WTC11 (cell line): ENCODE results near the gene XPR1. TPM values are rescaled to one million over a fixed set of nuclear protein-coding genes. Genes with fewer than 3 reads are reported as not detected.

Experiments used
- ATAC-seq: fragments of 200-7000 bp; cut with Tn5 transposase; 2 replicates; pipeline ENCODE4 v1.10.0; 2021; ENCODE audit warnings: mild to moderate bottlenecking, moderate library complexity
- CTCF ChIA-PET: fragments of 300-600 bp; sonication (Branson Sonifier 250); formaldehyde crosslinking; loops from one replicate; lab custom pipeline; 2021; ENCODE audit warnings: antibody characterized with exemption; lab: Charles Lee
- POLR2A ChIA-PET: fragments of 350-600 bp; sonication (Branson Sonifier 250); formaldehyde crosslinking; loops from one replicate; lab custom pipeline; 2021; ENCODE audit warnings: antibody characterized with exemption; lab: Charles Lee
- DNase-seq: peaks from one replicate; pipeline ENCODE4 v3.0.0; 2021; ENCODE audit warnings: low spot score
- H3K27ac Mint-ChIP-seq: 2 replicates; pipeline ENCODE4 v1.8.0; 2021; ENCODE audit warnings: mixed read lengths
- H3K27me3 Mint-ChIP-seq: 2 replicates; pipeline ENCODE4 v1.8.0; 2021; ENCODE audit warnings: low read depth, mild to moderate bottlenecking, moderate library complexity, mixed read lengths
- H3K36me3 Mint-ChIP-seq: 2 replicates; pipeline ENCODE4 v1.8.0; 2021; ENCODE audit warnings: mixed read lengths
- H3K4me1 Mint-ChIP-seq: 2 replicates; pipeline ENCODE4 v1.8.0; 2022; ENCODE audit warnings: mixed read lengths
- H3K4me3 Mint-ChIP-seq: 2 replicates; pipeline ENCODE4 v1.8.0; 2021; ENCODE audit warnings: mild to moderate bottlenecking, moderate library complexity, mixed read lengths
- H3K9me3 Mint-ChIP-seq: 2 replicates; pipeline ENCODE4 v1.8.0; 2021; ENCODE audit warnings: mixed read lengths
- ATF3 ChIP-seq: sonication (generic); formaldehyde crosslinking; conservative IDR thresholded peaks from 2 replicates; pipeline ENCODE4 v1.8.1; 2022; ENCODE audit warnings: mild to moderate bottlenecking, missing genetic modification reagents
- CBFB ChIP-seq: sonication (generic); formaldehyde crosslinking; IDR thresholded peaks from 2 replicates; pipeline ENCODE4 v1.8.1; 2022; ENCODE audit warnings: mild to moderate bottlenecking, low read depth, missing genetic modification reagents
- CREB1 ChIP-seq: sonication (generic); formaldehyde crosslinking; IDR thresholded peaks from 2 replicates; pipeline ENCODE4 v1.8.0; 2023; ENCODE audit warnings: mild to moderate bottlenecking, missing genetic modification reagents
- CREM ChIP-seq: sonication (generic); formaldehyde crosslinking; IDR thresholded peaks from 2 replicates; pipeline ENCODE4 v1.8.1; 2022; ENCODE audit warnings: mild to moderate bottlenecking, missing genetic modification reagents, moderate library complexity
- CTCF ChIP-seq: fragments of 200-600 bp; IDR thresholded peaks from 2 replicates; pipeline ENCODE4 v1.8.0; 2022; ENCODE audit warnings: antibody characterized with exemption
- E2F5 ChIP-seq: sonication (generic); formaldehyde crosslinking; IDR thresholded peaks from 2 replicates; pipeline ENCODE4 v1.8.1; 2022; ENCODE audit warnings: mild to moderate bottlenecking, moderate library complexity, missing genetic modification reagents
- FOXP1 ChIP-seq: sonication (generic); formaldehyde crosslinking; IDR thresholded peaks from 2 replicates; pipeline ENCODE4 v1.8.0; 2022; ENCODE audit warnings: missing genetic modification reagents, mild to moderate bottlenecking, moderate library complexity, borderline replicate concordance
- GTF2I ChIP-seq: fragments of 250-450 bp; sonication (Bioruptor Pico); conservative IDR thresholded peaks from 2 replicates; pipeline ENCODE4 v1.4.0; 2021; ENCODE audit warnings: mild to moderate bottlenecking
- HMGA2 ChIP-seq: fragments of 250-450 bp; sonication (Bioruptor Pico); IDR thresholded peaks from 2 replicates; pipeline ENCODE4 v1.4.0; 2021; ENCODE audit warnings: mild to moderate bottlenecking, moderate library complexity
- MXD4 ChIP-seq: fragments of 250-450 bp; sonication (Bioruptor Pico); IDR thresholded peaks from 2 replicates; pipeline ENCODE4 v1.8.0; 2021; ENCODE audit warnings: mild to moderate bottlenecking, moderate library complexity, borderline replicate concordance
- MYBL2 ChIP-seq: sonication (generic); formaldehyde crosslinking; IDR thresholded peaks from 2 replicates; pipeline ENCODE4 v1.8.1; 2023; ENCODE audit warnings: mild to moderate bottlenecking, moderate library complexity, missing genetic modification reagents
- NFYB ChIP-seq: sonication (generic); formaldehyde crosslinking; conservative IDR thresholded peaks from 2 replicates; pipeline ENCODE4 v1.8.0; 2022; ENCODE audit warnings: low read depth, missing genetic modification reagents
- PRDM15 ChIP-seq: sonication (generic); formaldehyde crosslinking; IDR thresholded peaks from 2 replicates; pipeline ENCODE4 v1.8.0; 2022; ENCODE audit warnings: missing genetic modification reagents
- PREB ChIP-seq: sonication (generic); formaldehyde crosslinking; IDR thresholded peaks from 2 replicates; pipeline ENCODE4 v1.8.1; 2022; ENCODE audit warnings: mild to moderate bottlenecking, missing genetic modification reagents, moderate library complexity, borderline replicate concordance
- PRRX2 ChIP-seq: fragments of 250-450 bp; sonication (Bioruptor Pico); IDR thresholded peaks from 2 replicates; pipeline ENCODE4 v1.8.0; 2021; ENCODE audit warnings: mild to moderate bottlenecking
- SOX15 ChIP-seq: fragments of 250-450 bp; sonication (Bioruptor Pico); IDR thresholded peaks from 2 replicates; pipeline ENCODE4 v1.9.0; 2021; ENCODE audit warnings: mild to moderate bottlenecking
- TEAD4 ChIP-seq: sonication (generic); formaldehyde crosslinking; IDR thresholded peaks from 2 replicates; pipeline ENCODE4 v1.8.0; 2022; ENCODE audit warnings: mild to moderate bottlenecking, missing genetic modification reagents
- ZNF281 ChIP-seq: sonication (generic); formaldehyde crosslinking; IDR thresholded peaks from 2 replicates; pipeline ENCODE4 v1.8.0; 2023; ENCODE audit warnings: mild to moderate bottlenecking, missing genetic modification reagents
- ZNF512 ChIP-seq: sonication (generic); formaldehyde crosslinking; IDR thresholded peaks from 2 replicates; pipeline ENCODE4 v1.8.1; 2022; ENCODE audit warnings: missing genetic modification reagents, borderline replicate concordance
- ZNF671 ChIP-seq: fragments of 250-450 bp; sonication (Bioruptor Pico); IDR thresholded peaks from 2 replicates; pipeline ENCODE4 v1.8.0; 2021; ENCODE audit warnings: mild to moderate bottlenecking
- total RNA-seq: library from RNA; stranded (reverse); gene quantifications from 3 replicates; pipeline ENCODE4 v1.2.3, GENCODE V29; 2021

XPR1 gene
- total RNA-seq, 1 experiment from 2014 or later: 34.6 TPM

- TF ChIP-seq E2F5 (CRISPR knock-in tag) (no peak), FOXP1 (CRISPR knock-in tag) (no peak; the same call in 1 of the 2 replicates), SOX15 (CRISPR knock-in tag) (no peak), ZNF281 (CRISPR knock-in tag) (no peak)
These were observed 669 bp downstream of the XPR1 start (continued) for GRCh38 chr1:180632326-180633056.

- H3K4me3 Mint-ChIP-seq: no peak overlapping the region
- no peak for DNase-seq
- no peaks in the 10 kb centered on the region for H3K9me3 Mint-ChIP-seq
- TF ChIP-seq ATF3 (CRISPR knock-in tag) (no peak), E2F5 (CRISPR knock-in tag) (no peak), MYBL2 (no peak), PRDM15 (CRISPR knock-in tag) (no peak), PREB (CRISPR knock-in tag) (no peak), ZNF512 (CRISPR knock-in tag) (no peak), GTF2I (no peak), CREB1 (CRISPR knock-in tag) (no peak), NFYB (CRISPR knock-in tag) (no peak), CBFB (CRISPR knock-in tag) (no peak), PRRX2 (CRISPR knock-in tag) (no peak), TEAD4 (CRISPR knock-in tag) (no peak), CTCF (no peak), HMGA2 (CRISPR knock-in tag) (no peak), CREM (CRISPR knock-in tag) (no peak), ZNF671 (CRISPR knock-in tag) (no peak), MXD4 (CRISPR knock-in tag) (no peak)
- peaks cover 15% of the 10 kb centered on the region for H3K4me1 Mint-ChIP-seq
- POLR2A ChIA-PET: no interaction called here
- no peak overlapping the region for H3K27ac Mint-ChIP-seq
- no peak for ATAC-seq
- no peaks in the 10 kb centered on the region for H3K36me3 Mint-ChIP-seq
- H3K27me3 Mint-ChIP-seq: no peaks in the 10 kb centered on the region
- CTCF ChIA-PET: no interaction called here
These were observed 1.5 kb downstream of the XPR1 start for GRCh38 chr1:180633057-180634056.
